Inflammatory macrophage treated with lipopolysaccharide for 4 hours (primary cell): ENCODE measurements around the gene FGD5.

Experiments
- DNase-seq: peaks from one replicate; pipeline ENCODE4 v3.0.0-alpha.2; 2020

Gene FGD5

GRCh38 chr3:14935592-14936345, 117.0 kb downstream of the FGD5 start:
- no peak for DNase-seq

GRCh38 chr3:14938954-14939353, 120.2 kb downstream of the FGD5 start:
- DNase-seq = peak; percentile 29

GRCh38 chr3:14941871-14942270, 123.1 kb downstream of the FGD5 start:
- DNase-seq = no peak

GRCh38 chr3:14943042-14943441, 124.3 kb downstream of the FGD5 start:
- no peak for DNase-seq

- DNase-seq = peak; percentile 54
These were observed 127.5 kb downstream of the FGD5 start for GRCh38 chr3:14946236-14946635.

- DNase-seq = peak; percentile 48
These were observed 128.0 kb downstream of the FGD5 start for GRCh38 chr3:14946739-14947099.

GRCh38 chr3:14947100-14947885, 128.5 kb downstream of the FGD5 start, which contains the start of gene NR2C2:
Gene NR2C2 (plus strand): TSS chr3:14947583. CDS start chr3:15003915, 56,332 bp downstream.
- peak; percentile 89 for DNase-seq

- peak; percentile 96 for DNase-seq
These were observed 129.3 kb downstream of the FGD5 start for GRCh38 chr3:14947886-14948608.

- no peak for DNase-seq
These were observed 129.9 kb downstream of the FGD5 start for GRCh38 chr3:14948609-14949038.

GRCh38 chr3:14949126-14949525, 130.4 kb downstream of the FGD5 start:
- DNase-seq = no peak

- DNase-seq = no peak
These were observed 131.5 kb downstream of the FGD5 start for GRCh38 chr3:14950274-14950673.

GRCh38 chr3:14957153-14957552, 138.4 kb downstream of the FGD5 start:
- no peak for DNase-seq

GRCh38 chr3:14957925-14958324, 139.2 kb downstream of the FGD5 start:
- no peak for DNase-seq

GRCh38 chr3:14959359-14959943, 140.7 kb downstream of the FGD5 start:
- DNase-seq = peak; percentile 31

- DNase-seq = no peak
These were observed 144.0 kb downstream of the FGD5 start for GRCh38 chr3:14962762-14963161.

- DNase-seq = no peak
These were observed 148.5 kb downstream of the FGD5 start for GRCh38 chr3:14967285-14967684.

- no peak for DNase-seq
These were observed 150.9 kb downstream of the FGD5 start for GRCh38 chr3:14969671-14970070.

GRCh38 chr3:14976317-14976716, 157.6 kb downstream of the FGD5 start:
- DNase-seq = no peak

GRCh38 chr3:14980689-14981088, 161.9 kb downstream of the FGD5 start:
- DNase-seq = peak; percentile 31
